ENCODE results near the gene CCDC92B. TPM values are rescaled to one million over a fixed set of nuclear protein-coding genes. Genes with fewer than 3 reads are reported as not detected.

Gene CCDC92B
- total and polyA plus RNA-seq, 2 of the 13 experiments (the other 11 are each of a cell fraction or from before 2014, with no cell fraction given), result not detected

- TF ChIP-seq ZBTB37 (CRISPR knock-in tag; IDR thresholded peaks at IDR 0.05), result no peak
- TF ChIP-seq NONO (IDR thresholded peaks at IDR 0.05), result no peak
- TF ChIP-seq NONO (CRISPR knock-in tag; conservative IDR thresholded peaks at IDR 0.05), result 0 out of 2 replicates have a peak, but pooled peaks have one; percentile 30
- TF ChIP-seq ZNF616 (CRISPR knock-in tag; IDR thresholded peaks at IDR 0.05; ENCODE audit: low read depth), result no peak
- TF ChIP-seq ZMAT5 (CRISPR knock-in tag; IDR thresholded peaks at IDR 0.05; ENCODE audit: borderline replicate concordance, low read depth), result no peak
- TF ChIP-seq SIN3A (IDR thresholded peaks at IDR 0.05; ENCODE audit: borderline replicate concordance, low read depth, low read length), result peak; percentile 82; the same call in 1 of the 2 replicates
- peak; percentile 55; the same call in 1 of the 2 replicates for TF ChIP-seq MYPOP (CRISPR knock-in tag; IDR thresholded peaks at IDR 0.05)
- peak; percentile 63; the same call in 1 of the 2 replicates for TF ChIP-seq ZNF230 (CRISPR knock-in tag; IDR thresholded peaks at IDR 0.05)
- peak; percentile 84; the same call in 1 of the 2 replicates for TF ChIP-seq ZNF713 (CRISPR knock-in tag; IDR thresholded peaks at IDR 0.05)
- no peak for TF ChIP-seq TCF12 (IDR thresholded peaks at IDR 0.05)
- TF ChIP-seq TCF12 (CRISPR knock-in tag; IDR thresholded peaks at IDR 0.05), result no peak
- 0 out of 2 replicates have a peak, but pooled peaks have one; percentile 13 for TF ChIP-seq ZBTB7A (CRISPR knock-in tag; IDR thresholded peaks at IDR 0.05)
- 0 out of 2 replicates have a peak, but pooled peaks have one; percentile 1 for TF ChIP-seq KAT7 (CRISPR knock-in tag; IDR thresholded peaks at IDR 0.05; ENCODE audit: borderline replicate concordance)
- TF ChIP-seq ZNF792 (CRISPR knock-in tag; IDR thresholded peaks at IDR 0.05), result 0 out of 2 replicates have a peak, but pooled peaks have one; percentile 52
- 0 out of 2 replicates have a peak, but pooled peaks have one; percentile 45 for TF ChIP-seq ZFYVE20 (CRISPR knock-in tag; IDR thresholded peaks at IDR 0.05; ENCODE audit: borderline replicate concordance, low read depth)
- TF ChIP-seq BATF2 (CRISPR knock-in tag; IDR thresholded peaks at IDR 0.05), result no peak
- no peak for TF ChIP-seq PRDM4 (CRISPR knock-in tag; IDR thresholded peaks at IDR 0.05; ENCODE audit: borderline replicate concordance)
- TF ChIP-seq TBX3 (IDR thresholded peaks at IDR 0.05; ENCODE audit: borderline replicate concordance), result no peak
- TF ChIP-seq SKIL (CRISPR knock-in tag; IDR thresholded peaks at IDR 0.05; ENCODE audit: borderline replicate concordance), result peak; percentile 44; the same call in 1 of the 2 replicates
- TF ChIP-seq TBX2 (CRISPR knock-in tag; IDR thresholded peaks at IDR 0.05; ENCODE audit: borderline replicate concordance), result peak; percentile 52; the same call in 1 of the 2 replicates
- TF ChIP-seq EED (CRISPR knock-in tag; IDR thresholded peaks at IDR 0.05), result no peak
Measured at GRCh38 chr17:2711608-2712299, 37.7 kb downstream of the CCDC92B start, which contains the start of gene CLUH (continued).
